ENCODE data around the gene DMBT1.

The DMBT1 gene

GRCh38 chr10:122531261-122531660 is 29.3 kb upstream of the DMBT1 start:
- H3K4me3 ChIP-seq (ENCODE audit: low read depth, low read length): no peak overlapping the region
- no peak for DNase-seq (ENCODE audit: low read depth)
- TF ChIP-seq CTCF (IDR thresholded peaks at IDR 0.05; ENCODE audit: low read depth, low read length, missing control alignments): no peak

- no peak for TF ChIP-seq CTCF (IDR thresholded peaks at IDR 0.05; ENCODE audit: low read depth, low read length, missing control alignments)
- DNase-seq (ENCODE audit: low read depth): no peak
- no peak overlapping the region for H3K4me3 ChIP-seq (ENCODE audit: low read depth, low read length)
Observed at GRCh38 chr10:122531939-122532338, 28.6 kb upstream of the DMBT1 start.

- H3K4me3 ChIP-seq (ENCODE audit: low read depth, low read length): no peak overlapping the region
- DNase-seq (ENCODE audit: low read depth): no peak
Observed at GRCh38 chr10:122532601-122533296, 27.8 kb upstream of the DMBT1 start.

GRCh38 chr10:122537545-122537944 is 23.0 kb upstream of the DMBT1 start:
- no peak overlapping the region for H3K4me3 ChIP-seq (ENCODE audit: low read depth, low read length)
- no peak for DNase-seq (ENCODE audit: low read depth)
- TF ChIP-seq CTCF (IDR thresholded peaks at IDR 0.05; ENCODE audit: low read depth, low read length, missing control alignments): no peak

More at GRCh38 chr10:122532601-122533296, 27.8 kb upstream of the DMBT1 start:
- no peak for TF ChIP-seq CTCF (IDR thresholded peaks at IDR 0.05; ENCODE audit: low read depth, low read length, missing control alignments)

GRCh38 chr10:122541541-122542002 is 19.0 kb upstream of the DMBT1 start:
- H3K4me3 ChIP-seq (ENCODE audit: low read depth, low read length): no peak overlapping the region
- TF ChIP-seq CTCF (IDR thresholded peaks at IDR 0.05; ENCODE audit: low read depth, low read length, missing control alignments): no peak
- no peak for DNase-seq (ENCODE audit: low read depth)

- TF ChIP-seq CTCF (IDR thresholded peaks at IDR 0.05; ENCODE audit: low read depth, low read length, missing control alignments): no peak
- no peak overlapping the region for H3K4me3 ChIP-seq (ENCODE audit: low read depth, low read length)
- no peak for DNase-seq (ENCODE audit: low read depth)
Observed at GRCh38 chr10:122543676-122544445, 16.7 kb upstream of the DMBT1 start.
